ENCODE measurements around the gene SCLY. TPM values are rescaled to one million over a fixed set of nuclear protein-coding genes. Genes with fewer than 3 reads are reported as not detected.
A peak's percentile ranks its signal among the peaks of the same experiment; 100 is the strongest.

SCLY gene
- total and polyA plus RNA-seq, 2 of the 13 experiments (the other 11 are each of a cell fraction or from before 2014, with no cell fraction given): 27.9 to 38.6 TPM

- no peak for TF ChIP-seq KIAA2018 (CRISPR knock-in tag; IDR thresholded peaks at IDR 0.05; ENCODE audit: borderline replicate concordance)
- TF ChIP-seq HIVEP1 (CRISPR knock-in tag; IDR thresholded peaks at IDR 0.05): no peak
- TF ChIP-seq, protein P1, sequence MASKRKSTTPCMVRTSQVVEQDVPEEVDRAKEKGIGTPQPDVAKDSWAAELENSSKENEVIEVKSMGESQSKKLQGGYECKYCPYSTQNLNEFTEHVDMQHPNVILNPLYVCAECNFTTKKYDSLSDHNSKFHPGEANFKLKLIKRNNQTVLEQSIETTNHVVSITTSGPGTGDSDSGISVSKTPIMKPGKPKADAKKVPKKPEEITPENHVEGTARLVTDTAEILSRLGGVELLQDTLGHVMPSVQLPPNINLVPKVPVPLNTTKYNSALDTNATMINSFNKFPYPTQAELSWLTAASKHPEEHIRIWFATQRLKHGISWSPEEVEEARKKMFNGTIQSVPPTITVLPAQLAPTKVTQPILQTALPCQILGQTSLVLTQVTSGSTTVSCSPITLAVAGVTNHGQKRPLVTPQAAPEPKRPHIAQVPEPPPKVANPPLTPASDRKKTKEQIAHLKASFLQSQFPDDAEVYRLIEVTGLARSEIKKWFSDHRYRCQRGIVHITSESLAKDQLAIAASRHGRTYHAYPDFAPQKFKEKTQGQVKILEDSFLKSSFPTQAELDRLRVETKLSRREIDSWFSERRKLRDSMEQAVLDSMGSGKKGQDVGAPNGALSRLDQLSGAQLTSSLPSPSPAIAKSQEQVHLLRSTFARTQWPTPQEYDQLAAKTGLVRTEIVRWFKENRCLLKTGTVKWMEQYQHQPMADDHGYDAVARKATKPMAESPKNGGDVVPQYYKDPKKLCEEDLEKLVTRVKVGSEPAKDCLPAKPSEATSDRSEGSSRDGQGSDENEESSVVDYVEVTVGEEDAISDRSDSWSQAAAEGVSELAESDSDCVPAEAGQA (IDR thresholded peaks at IDR 0.05; ENCODE audit: low read depth): no peak; the same call in 1 of the 2 replicates
- TF ChIP-seq, protein P1 (CRISPR knock-in tag; IDR thresholded peaks at IDR 0.05; ENCODE audit: borderline replicate concordance): no peak
- no peak for TF ChIP-seq KDM2A (CRISPR knock-in tag; IDR thresholded peaks at IDR 0.05; ENCODE audit: borderline replicate concordance, low read depth)
- TF ChIP-seq ZFP41 (CRISPR knock-in tag; IDR thresholded peaks at IDR 0.05; ENCODE audit: borderline replicate concordance): no peak
- TF ChIP-seq HOXA5 (CRISPR knock-in tag; IDR thresholded peaks at IDR 0.05): no peak
- peak; percentile 40; the same call in 1 of the 2 replicates for TF ChIP-seq NR2C2 (CRISPR knock-in tag; IDR thresholded peaks at IDR 0.05; ENCODE audit: borderline replicate concordance)
- TF ChIP-seq ZNF160 (CRISPR knock-in tag; IDR thresholded peaks at IDR 0.05): no peak
- TF ChIP-seq MEF2D (CRISPR knock-in tag; IDR thresholded peaks at IDR 0.05): no peak
- TF ChIP-seq PCBP1 (IDR thresholded peaks at IDR 0.05; ENCODE audit: borderline replicate concordance, low read depth, low read length): no peak
- no peak for TF ChIP-seq ZFP82 (CRISPR knock-in tag; IDR thresholded peaks at IDR 0.05; ENCODE audit: borderline replicate concordance)
- no peak for TF ChIP-seq MBD4 (IDR thresholded peaks at IDR 0.05; ENCODE audit: borderline replicate concordance, low read length)
Measured at GRCh38 chr2:238136820-238137537, 76.2 kb downstream of the SCLY start (continued).
